COR-L47 (cell line): Measurements from ENCODE around the gene SPAG9.
A peak's percentile ranks its signal among the peaks of the same experiment; 100 is the strongest.

Source experiments
- DNase-seq: peaks from one replicate; lab custom pipeline; 2025; lab: John Stamatoyannopoulos, UW

Gene SPAG9

DNA sequence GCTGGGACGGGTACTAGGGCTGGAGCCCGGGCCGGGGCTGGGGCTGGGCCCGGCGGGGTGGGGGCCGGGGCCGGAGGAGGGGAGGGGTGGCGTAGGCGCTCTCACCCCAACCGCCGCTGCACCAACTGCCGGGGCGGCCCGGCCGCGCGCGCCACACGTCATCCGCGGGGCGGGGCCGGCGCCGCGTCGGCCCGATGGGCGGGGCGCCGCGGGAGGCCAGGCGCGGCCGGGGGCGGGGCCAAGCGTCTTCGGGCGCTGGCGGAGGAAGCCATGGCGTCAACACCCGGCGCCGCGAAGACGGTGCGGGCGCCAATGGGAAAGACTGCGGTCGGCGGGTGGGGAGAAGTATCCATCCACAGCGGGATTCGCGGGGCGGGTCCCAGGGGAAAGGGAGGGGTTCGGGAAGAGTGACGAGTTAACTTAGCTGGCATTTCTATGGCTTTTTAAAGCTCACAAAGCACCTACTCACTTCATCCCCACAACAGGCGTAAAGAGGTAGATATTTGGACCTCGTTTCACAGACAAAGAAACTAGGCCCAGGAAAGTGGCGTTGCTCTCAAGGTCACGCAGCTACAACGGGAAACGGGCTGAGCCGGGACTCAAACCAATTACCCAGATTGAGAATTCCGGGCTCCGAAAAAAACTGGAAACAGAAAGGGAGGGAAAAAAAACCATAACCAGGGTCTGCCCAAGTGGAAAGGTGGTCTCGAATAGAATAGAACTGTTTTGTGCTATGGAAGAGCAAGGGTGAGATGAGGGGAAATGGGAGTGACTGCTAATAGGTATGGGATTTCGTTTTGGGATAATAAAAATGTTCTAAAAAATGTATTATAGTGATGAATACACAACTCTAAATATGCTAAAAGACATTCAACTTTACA is at the start of gene SPAG9:
Gene SPAG9, minus strand, starts transcription at position 130 of the 881 bp plus-strand sequence. CDS start 212 bp downstream, outside the sequence.
- DNase-seq = peak; percentile 95

- DNase-seq = no peak
These were observed 48.7 kb upstream of the SPAG9 start for GRCh38 chr17:51169340-51169739.

DNA sequence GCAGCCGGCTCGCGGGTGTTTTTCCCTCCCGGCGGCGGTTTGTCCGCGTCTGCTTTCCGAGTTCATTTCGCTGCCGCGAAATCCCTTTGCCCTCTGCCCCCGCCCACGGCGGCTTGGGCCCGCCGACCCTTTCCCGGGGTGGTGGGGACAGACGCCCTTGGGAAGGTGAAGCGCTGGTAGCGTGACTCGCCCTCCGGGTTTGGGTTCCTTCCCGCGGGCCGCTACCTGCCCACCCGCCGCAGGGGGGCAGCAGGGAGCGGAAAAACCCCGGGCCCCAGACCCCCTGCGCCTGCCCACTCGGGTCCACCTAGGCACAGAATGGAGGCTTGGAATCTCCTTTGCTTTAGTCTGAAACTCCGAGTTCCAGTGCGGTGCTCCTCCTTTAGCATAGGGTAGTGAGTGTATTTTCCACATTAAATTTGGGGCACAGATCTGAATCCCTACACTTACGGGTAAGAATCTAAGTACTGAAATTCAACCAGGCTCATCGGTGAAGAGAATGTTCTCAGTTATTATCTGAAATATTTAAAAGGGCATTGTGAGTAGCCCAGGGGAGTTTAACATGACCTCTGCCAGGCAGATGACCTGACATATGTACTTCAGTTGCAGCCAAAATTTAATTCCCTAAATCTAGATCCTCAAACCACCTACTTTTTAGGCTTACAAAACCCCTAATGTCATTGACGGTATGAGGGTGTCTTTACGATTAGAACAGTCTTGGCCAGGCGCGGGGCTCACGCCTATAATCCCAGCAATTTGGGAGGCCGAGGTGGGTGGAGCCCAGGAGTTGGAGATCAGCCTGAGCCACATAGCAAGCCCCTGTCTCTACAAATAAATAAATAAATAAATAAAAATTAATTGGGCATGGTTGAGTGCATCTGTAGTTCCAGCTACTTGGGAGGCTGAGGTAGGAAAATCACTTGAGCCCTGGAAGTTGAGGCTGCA is 46.6 kb upstream of the SPAG9 start:
- DNase-seq = peak; percentile 52

DNA sequence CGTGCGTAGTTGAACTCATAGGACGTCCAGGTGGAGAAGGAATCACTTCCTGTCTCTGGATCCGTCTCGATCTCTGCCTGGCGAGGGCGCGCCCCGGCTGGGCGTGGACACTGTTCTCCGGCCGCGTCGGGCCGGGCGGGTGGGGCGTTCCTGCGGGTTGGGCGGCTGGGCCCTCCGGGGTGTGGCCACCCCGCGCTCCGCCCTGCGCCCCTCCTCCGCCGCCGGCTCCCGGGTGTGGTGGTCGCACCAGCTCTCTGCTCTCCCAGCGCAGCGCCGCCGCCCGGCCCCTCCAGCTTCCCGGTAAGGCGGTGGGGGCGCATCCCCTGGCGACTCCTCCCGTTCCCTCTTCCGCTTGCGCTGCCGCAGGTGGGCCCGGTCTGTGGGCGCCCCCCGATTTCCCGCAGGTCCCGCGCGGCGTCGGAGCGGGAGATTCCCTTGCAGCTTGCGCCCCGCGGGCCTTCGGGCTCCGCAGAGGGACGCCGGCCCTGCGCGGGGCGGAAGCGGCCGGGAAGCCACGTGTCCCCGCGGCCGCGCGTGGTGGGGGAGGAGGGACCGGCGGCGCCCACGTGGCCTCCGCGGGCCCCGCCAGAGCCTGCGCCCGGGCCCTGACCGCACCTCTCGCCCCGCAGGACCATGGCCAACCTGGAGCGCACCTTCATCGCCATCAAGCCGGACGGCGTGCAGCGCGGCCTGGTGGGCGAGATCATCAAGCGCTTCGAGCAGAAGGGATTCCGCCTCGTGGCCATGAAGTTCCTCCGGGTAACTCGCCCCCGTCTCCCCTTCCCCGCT is 45.7 kb upstream of the SPAG9 start, which contains the start of gene NME2:
Gene NME2, plus strand, starts transcription at position 214 of the 789 bp plus-strand sequence. Its CDS starts 420 bp downstream, at position 634.
- peak; percentile 72 for DNase-seq

GRCh38 chr17:51165680-51166197 is 45.1 kb upstream of the SPAG9 start:
- no peak for DNase-seq

- DNase-seq = no peak
These were observed 44.4 kb upstream of the SPAG9 start for GRCh38 chr17:51164911-51165679.

DNA sequence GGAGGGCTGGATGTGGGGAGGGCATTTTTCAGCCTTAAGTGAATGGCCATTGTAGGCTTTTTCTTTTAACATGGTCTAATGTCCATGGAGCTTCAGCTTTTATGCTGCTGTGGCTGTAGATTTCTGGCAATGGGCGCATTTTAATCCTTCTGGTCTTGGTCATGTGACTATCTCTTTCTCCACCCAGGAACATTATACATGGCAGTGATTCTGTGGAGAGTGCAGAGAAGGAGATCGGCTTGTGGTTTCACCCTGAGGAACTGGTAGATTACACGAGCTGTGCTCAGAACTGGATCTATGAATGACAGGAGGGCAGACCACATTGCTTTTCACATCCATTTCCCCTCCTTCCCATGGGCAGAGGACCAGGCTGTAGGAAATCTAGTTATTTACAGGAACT is 40.9 kb upstream of the SPAG9 start:
- no peak for DNase-seq

DNA sequence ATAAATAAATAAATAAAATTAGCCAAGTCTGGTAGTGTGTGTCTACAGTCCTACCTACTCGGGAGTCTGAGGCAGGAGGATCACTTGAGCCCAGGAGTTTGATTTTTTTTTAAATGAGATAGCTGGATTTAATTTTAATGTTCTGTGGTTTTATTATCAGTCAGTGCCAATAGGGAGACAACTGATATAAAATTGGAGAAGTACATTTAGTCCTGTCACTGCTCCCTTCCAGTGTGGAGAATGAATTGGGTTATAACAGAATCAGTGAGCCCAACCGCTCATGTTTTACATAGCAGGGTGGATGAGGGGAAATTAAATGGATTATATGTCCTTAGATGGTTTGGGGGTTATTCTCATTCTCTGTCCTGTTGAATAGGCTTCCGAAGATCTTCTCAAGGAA is 38.9 kb upstream of the SPAG9 start:
- DNase-seq = no peak

DNA sequence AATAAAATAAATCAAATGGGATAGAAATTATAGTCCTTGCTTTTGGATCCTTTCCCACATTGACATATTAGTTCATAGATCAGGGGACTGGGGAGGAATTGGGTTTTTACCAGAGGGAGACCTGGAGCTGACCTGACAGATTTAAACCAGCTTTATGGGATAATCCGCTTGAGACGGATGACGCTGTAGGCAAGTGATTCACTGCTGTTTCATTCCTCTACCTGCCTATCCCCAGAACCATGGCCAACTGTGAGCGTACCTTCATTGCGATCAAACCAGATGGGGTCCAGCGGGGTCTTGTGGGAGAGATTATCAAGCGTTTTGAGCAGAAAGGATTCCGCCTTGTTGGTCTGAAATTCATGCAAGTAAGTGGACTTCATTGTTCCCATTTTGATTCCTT is 34.7 kb upstream of the SPAG9 start:
- DNase-seq = no peak

- no peak for DNase-seq
These were observed 33.5 kb upstream of the SPAG9 start for GRCh38 chr17:51154176-51154575.

- peak; percentile 99 for DNase-seq
These were observed 32.8 kb upstream of the SPAG9 start, which contains the start of gene NME1 for GRCh38 chr17:51153210-51154072. Gene NME1 (plus strand): TSS chr17:51153559. CDS start chr17:51155655, 2,096 bp downstream.

- no peak for DNase-seq
These were observed 32.1 kb upstream of the SPAG9 start for GRCh38 chr17:51152766-51153209.

GRCh38 chr17:51150932-51151331 is 30.3 kb upstream of the SPAG9 start:
- no peak for DNase-seq

DNA sequence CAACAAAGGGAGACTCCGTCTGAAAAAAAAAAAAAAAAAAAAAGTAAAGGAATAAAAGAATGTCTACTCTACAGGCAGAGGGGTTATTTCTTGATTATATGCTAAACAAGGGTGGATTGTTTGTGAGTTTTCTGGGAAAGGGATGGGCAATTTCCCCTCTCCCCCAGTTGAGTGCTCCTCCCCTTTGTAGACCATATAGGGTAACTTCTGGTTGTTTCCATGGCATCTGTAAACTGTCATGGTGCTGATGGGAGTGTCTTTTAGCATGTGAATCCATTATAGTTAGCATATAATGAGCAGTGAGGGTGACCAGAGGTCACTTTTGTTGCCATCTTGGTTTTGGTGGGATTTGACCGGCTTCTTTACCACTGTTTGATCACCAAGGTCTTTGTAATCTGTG is 28.5 kb upstream of the SPAG9 start:
- DNase-seq = no peak

DNA sequence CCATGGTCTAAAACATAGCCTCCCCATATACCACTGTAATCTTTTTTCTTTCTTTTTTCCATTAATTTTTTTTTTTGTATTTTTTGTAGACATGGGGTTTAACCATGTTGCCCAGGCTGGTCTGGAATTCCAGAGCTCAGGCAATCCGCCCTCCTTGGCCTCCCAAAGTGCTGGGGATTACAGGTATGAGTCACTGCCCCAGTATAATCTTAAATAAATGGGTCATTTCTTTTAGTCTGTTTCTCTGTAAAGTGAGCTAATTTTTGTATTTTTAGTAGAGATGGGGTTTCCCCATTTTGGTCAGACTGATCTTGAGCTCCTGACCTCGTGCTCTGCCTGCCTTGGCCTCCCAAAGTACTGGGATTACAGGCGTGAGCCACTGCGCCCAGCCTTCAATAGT is 27.0 kb upstream of the SPAG9 start:
- no peak for DNase-seq

DNA sequence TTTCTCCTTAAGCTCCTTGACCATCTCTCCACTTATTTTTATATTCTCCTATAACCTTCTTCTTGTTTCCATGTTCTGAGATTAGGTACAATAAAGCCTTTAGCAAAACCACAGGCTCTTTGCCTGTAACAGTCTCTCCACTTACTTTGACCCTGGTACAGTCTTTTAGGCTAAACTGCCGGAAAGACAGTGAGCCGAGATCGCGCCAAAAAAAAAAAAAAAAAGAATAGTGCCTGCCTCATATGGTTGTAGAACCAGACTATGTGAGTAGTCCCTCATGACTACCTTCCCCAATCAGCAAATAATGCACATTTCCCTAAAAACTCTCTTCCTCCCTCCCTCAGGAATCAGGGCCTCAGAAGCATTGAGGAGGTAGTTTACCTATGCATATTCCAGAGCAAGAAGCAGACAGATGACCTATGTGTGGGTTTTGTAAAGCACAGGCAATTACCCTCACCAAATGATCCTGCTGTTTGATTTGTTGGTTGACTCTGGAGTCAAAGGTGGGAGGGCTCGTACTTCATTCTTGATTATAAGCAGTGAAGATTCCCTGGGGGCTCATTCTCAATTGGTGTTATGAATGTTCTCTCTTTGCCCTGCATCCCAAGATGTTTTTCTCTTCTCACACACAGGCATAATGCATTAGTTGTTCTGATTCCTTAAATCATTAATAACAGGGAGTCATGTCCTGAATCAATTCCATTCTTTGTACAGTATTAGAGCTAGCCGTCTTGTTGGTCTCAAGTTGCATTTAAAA is 23.8 kb upstream of the SPAG9 start:
- no peak for DNase-seq

- DNase-seq = no peak
These were observed 21.9 kb upstream of the SPAG9 start for GRCh38 chr17:51142597-51142996.

DNA sequence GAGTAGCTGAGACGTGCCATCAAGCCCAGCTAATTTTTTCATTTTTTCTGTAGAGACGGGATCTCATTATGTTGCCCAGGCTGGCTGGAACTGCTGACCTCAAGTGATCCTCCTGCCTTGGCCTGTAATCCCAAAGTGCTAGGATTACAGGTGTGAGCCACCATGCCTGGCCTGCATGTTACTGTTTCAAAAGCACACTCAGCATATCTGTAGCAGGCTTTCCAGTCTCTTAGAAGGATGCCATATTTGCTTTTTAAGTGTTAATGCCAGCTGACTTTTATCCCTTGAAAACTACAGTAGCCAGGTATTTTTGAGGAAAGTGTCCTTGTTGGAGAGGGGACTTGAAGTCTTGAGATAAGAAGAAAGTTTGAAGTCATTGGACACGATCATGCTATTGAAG is 15.3 kb upstream of the SPAG9 start:
- no peak for DNase-seq

DNA sequence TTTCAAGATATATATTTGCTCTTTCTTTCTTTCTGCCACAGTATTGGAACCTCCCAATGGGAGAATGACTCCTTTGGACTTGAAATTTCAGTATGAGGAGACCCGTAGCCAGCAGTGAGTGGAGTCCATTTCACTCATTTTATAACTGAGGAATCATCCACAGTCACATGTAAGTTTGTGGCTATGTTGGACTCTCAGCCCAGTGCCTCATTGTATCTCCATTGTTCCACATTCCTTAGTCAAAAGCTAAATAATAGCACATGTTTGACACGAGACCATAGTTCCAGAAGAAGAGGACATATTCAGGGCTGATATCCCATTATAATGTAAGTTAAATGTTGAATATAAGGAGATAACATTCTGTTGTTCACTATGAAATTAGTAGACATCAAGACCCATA is 12.7 kb upstream of the SPAG9 start:
- no peak for DNase-seq
